Measurements from ENCODE around the gene MAP2K2. TPM values are rescaled to one million over a fixed set of nuclear protein-coding genes. Genes with fewer than 3 reads are reported as not detected.
"Not testable (repeated sequence)": the region's sequence is repeated elsewhere in the genome, so short reads cannot be mapped to it uniquely, and the experiment has no call there.

The MAP2K2 gene
- polyA plus RNA-seq, 2 of the 4 experiments (the other 2 are of a cell fraction) = 41.7 to 115 TPM

DNA sequence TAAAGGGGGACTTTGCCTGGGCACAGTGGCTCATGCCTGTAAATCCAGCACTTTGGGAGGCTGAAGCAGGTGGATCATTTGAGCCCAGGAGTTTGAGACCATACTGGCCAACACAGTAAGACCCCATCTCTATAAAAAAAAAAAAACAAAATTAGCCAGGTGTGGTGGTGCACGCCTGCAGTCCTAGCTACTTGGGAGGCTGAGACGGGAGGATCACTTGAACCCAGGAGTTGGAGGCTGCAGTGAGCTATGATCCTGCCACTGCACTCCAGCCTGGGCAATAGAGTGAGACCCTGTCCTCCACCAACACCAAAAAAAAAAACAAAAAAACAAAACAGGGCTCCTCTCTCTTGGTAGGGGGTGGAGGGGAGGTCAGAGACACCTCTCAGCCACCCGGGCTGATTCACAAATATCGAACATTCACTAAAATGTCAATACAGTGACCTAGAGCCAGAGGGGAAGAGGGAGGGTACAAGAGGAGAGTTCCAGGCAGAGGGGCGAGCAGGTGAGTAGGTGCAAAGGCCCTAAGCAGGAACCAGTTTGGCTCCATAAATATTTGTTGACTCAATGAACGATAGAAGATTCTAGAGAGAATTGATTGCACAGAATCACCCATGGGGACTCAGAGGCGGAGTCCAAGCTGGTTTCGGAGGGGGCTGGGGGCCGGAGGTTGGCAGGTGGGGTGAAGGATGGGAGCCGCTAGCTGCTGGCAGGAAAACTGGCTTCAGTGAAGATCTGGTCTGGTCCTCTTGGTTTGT is 28.5 kb upstream of the MAP2K2 start:
- Histone ChIP-seq H3K9me3 (no peaks in the 10 kb centered on the region), H3K27ac (no peak overlapping the region), H3K4me2 (no peak overlapping the region), H3K4me1 (peaks cover 13% of the 10 kb centered on the region), H3K4me3 (no peak overlapping the region)
- WGBS (ENCODE audit: missing lambda C conversion rate) = 84% methylated on average over 10 of the region's 10 CpGs
- FAIRE-seq (no peak), DNase-seq (ENCODE audit: low read depth in 1 of 2, low spot score in 1 of 2) (no peak), ATAC-seq (no peak)
- POLR2A ChIA-PET = no interaction called here
- CTCF ChIA-PET = interaction anchor here (0.9 to 3.4 kb wide), 2 partner anchors 12 to 17 kb away, joined by 4 to 15 read pairs; no protein-coding TSS in a partner anchor
- TF ChIP-seq, protein P1, sequence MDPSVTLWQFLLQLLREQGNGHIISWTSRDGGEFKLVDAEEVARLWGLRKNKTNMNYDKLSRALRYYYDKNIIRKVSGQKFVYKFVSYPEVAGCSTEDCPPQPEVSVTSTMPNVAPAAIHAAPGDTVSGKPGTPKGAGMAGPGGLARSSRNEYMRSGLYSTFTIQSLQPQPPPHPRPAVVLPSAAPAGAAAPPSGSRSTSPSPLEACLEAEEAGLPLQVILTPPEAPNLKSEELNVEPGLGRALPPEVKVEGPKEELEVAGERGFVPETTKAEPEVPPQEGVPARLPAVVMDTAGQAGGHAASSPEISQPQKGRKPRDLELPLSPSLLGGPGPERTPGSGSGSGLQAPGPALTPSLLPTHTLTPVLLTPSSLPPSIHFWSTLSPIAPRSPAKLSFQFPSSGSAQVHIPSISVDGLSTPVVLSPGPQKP (IDR thresholded peaks at IDR 0.05; ENCODE audit: low read depth, low read length) = no peak
- no peak for TF ChIP-seq MAFK (IDR thresholded peaks at IDR 0.05; ENCODE audit: partially characterized antibody)

DNA sequence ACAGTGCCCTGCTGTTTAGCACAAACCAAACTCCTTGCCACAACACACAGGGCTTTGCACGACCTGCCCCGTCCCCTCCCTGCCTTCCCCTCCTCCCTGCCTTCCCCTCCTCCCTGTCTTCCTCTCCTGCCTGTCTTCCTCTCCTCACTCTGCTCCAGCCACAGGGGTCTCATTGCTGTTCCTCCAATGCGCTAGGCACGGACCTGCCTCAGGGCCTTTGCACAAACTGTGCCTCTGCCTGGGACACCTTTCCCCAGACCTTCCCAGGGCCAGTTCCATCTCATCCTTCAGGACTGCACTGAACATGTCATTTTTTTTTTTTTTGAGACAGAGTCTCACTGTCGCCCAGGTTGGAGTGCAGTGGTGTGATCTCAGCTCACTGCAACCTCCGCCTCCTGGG is 27.7 kb upstream of the MAP2K2 start:
- CTCF ChIA-PET = interaction anchor here (1.0 to 1.5 kb wide), 2 partner anchors 11 to 52 kb away, joined by 4 to 6 read pairs; no protein-coding TSS in a partner anchor
- Histone ChIP-seq H3K4me2 (no peak overlapping the region), H3K4me3 (no peak overlapping the region), H3K27ac (0 out of 6 replicates have a peak overlapping the region, but pooled peaks of 1 of the 2 experiments have one; percentile 28), H3K9me3 (no peaks in the 10 kb centered on the region), H3K4me1 (peaks cover 18% of the 10 kb centered on the region)
- WGBS (ENCODE audit: missing lambda C conversion rate) = 90% methylated on average over 6 of the region's 6 CpGs
- POLR2A ChIA-PET = no interaction called here
- FAIRE-seq = no peak
- TF ChIP-seq CBX8 (IDR thresholded peaks at IDR 0.05) = no peak
- no peak for TF ChIP-seq RFX5 (IDR thresholded peaks at IDR 0.05)
- TF ChIP-seq, protein P2, sequence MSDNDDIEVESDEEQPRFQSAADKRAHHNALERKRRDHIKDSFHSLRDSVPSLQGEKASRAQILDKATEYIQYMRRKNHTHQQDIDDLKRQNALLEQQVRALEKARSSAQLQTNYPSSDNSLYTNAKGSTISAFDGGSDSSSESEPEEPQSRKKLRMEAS (IDR thresholded peaks at IDR 0.05) = no peak
- no peak for TF ChIP-seq POLR2AphosphoS2 (conservative IDR thresholded peaks at IDR 0.05; ENCODE audit: low read length)
- TF ChIP-seq SMC3 (IDR thresholded peaks at IDR 0.05) = no peak
- no peak for TF ChIP-seq RARB (CRISPR knock-in tag; IDR thresholded peaks at IDR 0.05)
- TF ChIP-seq KDM5A (IDR thresholded peaks at IDR 0.05) = no peak
- TF ChIP-seq BHLHE40 (IDR thresholded peaks at IDR 0.05; ENCODE audit: low read depth, low read length) = no peak
- TF ChIP-seq POLR2A (IDR thresholded peaks at IDR 0.05; ENCODE audit: low read length) = no peak
- TF ChIP-seq TFCP2L1 (CRISPR knock-in tag; IDR thresholded peaks at IDR 0.05) = no peak
- no peak for DNase-seq (ENCODE audit: low read depth in 1 of 2, low spot score in 1 of 2)
- ATAC-seq = no peak

DNA sequence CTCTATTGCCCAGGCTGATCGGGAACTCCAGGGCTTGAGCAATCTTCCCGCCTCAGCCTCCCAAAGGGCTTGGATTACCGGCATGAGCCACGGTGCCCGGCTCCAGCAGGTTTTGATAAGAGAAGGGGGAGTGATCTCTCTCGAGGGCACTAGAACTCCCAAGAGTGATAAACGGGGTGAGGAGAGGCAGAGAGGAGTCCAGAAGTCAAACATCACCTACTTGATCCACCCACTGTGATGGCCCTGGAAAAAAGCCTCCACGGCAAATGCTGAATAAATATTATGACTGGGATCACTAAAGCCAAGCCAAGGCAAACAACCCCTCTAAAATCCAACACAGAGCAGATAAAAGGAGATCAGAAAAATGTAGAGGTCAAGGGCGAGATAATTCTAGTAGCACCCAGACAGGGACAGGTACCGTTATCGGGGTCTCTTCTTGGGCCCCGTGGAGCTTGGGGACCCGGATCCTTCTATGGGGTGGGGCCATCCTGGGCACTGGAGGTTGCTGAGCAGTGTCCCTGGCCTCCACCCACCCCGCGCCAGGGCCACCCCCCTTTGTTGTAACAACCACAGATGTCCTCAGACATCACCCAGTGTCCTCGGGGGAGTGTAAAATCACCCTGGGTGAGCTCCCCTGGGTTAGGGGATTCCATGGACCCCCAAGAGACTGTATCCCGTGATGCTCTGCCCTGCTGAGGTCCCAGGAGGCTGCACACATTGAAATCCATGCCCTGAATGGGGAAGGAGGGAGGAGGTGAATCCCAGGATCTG is 25.8 kb upstream of the MAP2K2 start:
- peaks cover 33% of the 10 kb centered on the region for H3K4me1 ChIP-seq
- POLR2A ChIA-PET = no interaction called here
- CTCF ChIA-PET = interaction anchor here (0.6 to 1.7 kb wide), 2 partner anchors 11 to 324 kb away, joined by 3 to 5 read pairs; no protein-coding TSS in a partner anchor
- no peak overlapping the region for H3K4me3 ChIP-seq
- peak overlapping the region; percentile 62 for H3K4me2 ChIP-seq
- DNase-seq (ENCODE audit: low read depth in 1 of 2, low spot score in 1 of 2) = peak in 1 of 2 experiments; percentile 65
- ATAC-seq = peak in 1 of 2 experiments; percentile 21; a peak in 3 of 6 replicates
- peak overlapping the region; percentile 60 to 64 for H3K27ac ChIP-seq
- TF ChIP-seq, protein P3, sequence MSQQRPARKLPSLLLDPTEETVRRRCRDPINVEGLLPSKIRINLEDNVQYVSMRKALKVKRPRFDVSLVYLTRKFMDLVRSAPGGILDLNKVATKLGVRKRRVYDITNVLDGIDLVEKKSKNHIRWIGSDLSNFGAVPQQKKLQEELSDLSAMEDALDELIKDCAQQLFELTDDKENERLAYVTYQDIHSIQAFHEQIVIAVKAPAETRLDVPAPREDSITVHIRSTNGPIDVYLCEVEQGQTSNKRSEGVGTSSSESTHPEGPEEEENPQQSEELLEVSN (IDR thresholded peaks at IDR 0.05; ENCODE audit: borderline replicate concordance, low read depth) = no peak
- TF ChIP-seq CEBPB (IDR thresholded peaks at IDR 0.05) (0 out of 4 replicates have a peak, but pooled peaks of 1 of the 2 experiments have one; percentile 14), POLR2AphosphoS2 (conservative IDR thresholded peaks at IDR 0.05; ENCODE audit: low read length) (no peak)
- no peaks in the 10 kb centered on the region for H3K9me3 ChIP-seq
- no peak for FAIRE-seq
- WGBS (ENCODE audit: missing lambda C conversion rate) = 1% methylated on average over 10 of the region's 17 CpGs

DNA sequence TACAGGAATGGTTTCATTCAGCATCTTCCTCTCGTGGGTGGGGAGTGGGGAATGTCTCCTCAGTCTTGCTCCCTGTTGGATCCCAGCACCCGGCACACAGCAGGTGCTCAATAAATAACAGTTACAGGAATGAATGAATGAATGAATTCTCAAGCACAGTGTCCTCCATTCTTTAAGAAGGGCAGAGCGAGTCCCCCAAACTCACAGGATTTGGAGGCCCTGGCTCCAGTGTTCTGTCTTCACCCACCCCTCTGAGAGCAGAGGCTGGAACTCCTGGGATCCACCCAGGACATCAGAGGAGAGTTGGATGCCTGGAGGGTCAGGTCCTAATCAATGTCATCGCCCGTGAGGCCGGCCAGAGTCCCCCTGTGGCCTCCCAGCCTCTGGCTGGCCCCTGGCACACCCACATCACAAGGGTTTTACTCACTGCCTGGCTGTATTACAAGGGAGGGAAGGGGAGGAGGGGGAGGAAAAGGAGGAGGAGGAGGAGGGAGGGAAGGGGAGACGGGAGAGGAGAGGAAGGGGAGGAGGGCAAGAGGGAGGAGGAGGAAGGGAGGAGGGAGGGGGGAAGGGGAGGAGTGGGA is 20.8 kb upstream of the MAP2K2 start:
- POLR2A ChIA-PET = no interaction called here
- H3K9me3 ChIP-seq = no peaks in the 10 kb centered on the region
- H3K4me3 ChIP-seq = no peak overlapping the region
- FAIRE-seq = no peak
- H3K27ac ChIP-seq = peak overlapping the region; percentile 96 to 100
- WGBS (ENCODE audit: missing lambda C conversion rate) = 28% methylated on average over 6 of the region's 7 CpGs
- TF ChIP-seq FOSL2 (IDR thresholded peaks at IDR 0.05) (no peak), FOSL2 (CRISPR knock-in tag; IDR thresholded peaks at IDR 0.05) (peak; percentile 35; the same call in 1 of the 2 replicates)
- TF ChIP-seq, protein P4, sequence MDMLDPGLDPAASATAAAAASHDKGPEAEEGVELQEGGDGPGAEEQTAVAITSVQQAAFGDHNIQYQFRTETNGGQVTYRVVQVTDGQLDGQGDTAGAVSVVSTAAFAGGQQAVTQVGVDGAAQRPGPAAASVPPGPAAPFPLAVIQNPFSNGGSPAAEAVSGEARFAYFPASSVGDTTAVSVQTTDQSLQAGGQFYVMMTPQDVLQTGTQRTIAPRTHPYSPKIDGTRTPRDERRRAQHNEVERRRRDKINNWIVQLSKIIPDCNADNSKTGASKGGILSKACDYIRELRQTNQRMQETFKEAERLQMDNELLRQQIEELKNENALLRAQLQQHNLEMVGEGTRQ (IDR thresholded peaks at IDR 0.05) = no peak
- peak overlapping the region; percentile 84 for H3K4me2 ChIP-seq
- ATAC-seq = peak; percentile 22 to 71
- CTCF ChIA-PET = no interaction called here
- DNase-seq (ENCODE audit: low read depth in 1 of 2, low spot score in 1 of 2) = peak; percentile 56 to 77
- peaks cover 44% of the 10 kb centered on the region for H3K4me1 ChIP-seq

DNA sequence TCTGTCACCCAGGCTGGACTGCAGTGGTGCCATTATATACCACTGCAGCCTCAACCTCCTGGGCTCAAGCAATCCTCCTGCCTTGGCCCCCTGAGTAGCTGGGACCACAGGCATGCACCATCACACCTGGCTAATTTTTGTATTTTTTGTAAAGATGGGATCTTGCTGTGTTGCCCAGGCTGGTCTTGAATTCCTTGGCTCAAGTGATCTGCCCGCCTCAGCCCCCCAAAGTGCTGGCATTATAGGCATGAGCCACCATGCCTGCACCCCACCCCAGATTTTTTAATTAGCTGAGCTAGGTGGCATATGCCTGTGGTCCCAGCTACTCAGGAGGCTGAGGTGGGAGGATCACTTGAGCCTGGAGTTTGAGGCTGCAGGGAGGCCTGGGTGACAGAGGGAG is 19.0 kb upstream of the MAP2K2 start:
- DNase-seq (ENCODE audit: low read depth in 1 of 2, low spot score in 1 of 2); H3K4me3 ChIP-seq; FAIRE-seq; H3K9me3 ChIP-seq; H3K4me2 ChIP-seq; ATAC-seq; POLR2A ChIA-PET: not testable (repeated sequence)
- 100% methylated on average over 1 of the region's 1 CpG for WGBS (ENCODE audit: missing lambda C conversion rate)
- CTCF ChIA-PET = interaction anchor here (0.6 to 6.0 kb wide), 6 partner anchors 13 to 142 kb away, joined by 3 to 66 read pairs (median 4); no protein-coding TSS in a partner anchor
- Histone ChIP-seq H3K27ac (peak overlapping the region; percentile 30 to 96; a peak in 4 of 6 replicates), H3K4me1 (peaks cover 37% of the 10 kb centered on the region)

Measured in A549 (cell line).